CD4-positive, alpha-beta T cell (primary cell): Measurements from ENCODE around the gene PDE4A. TPM values are rescaled to one million over a fixed set of nuclear protein-coding genes. Genes with fewer than 3 reads are reported as not detected.
"Not testable (repeated sequence)": the region's sequence is repeated elsewhere in the genome, so short reads cannot be mapped to it uniquely, and the experiment has no call there.

Experiments
- ATAC-seq: fragments of 200-7000 bp; cut with Tn5 transposase; one replicate; pipeline ENCODE4 v1.10.0; 2022; ENCODE audit warnings: mild to moderate bottlenecking; ENCODE audit not compliant: poor library complexity
- CTCF ChIA-PET: fragments of 350-600 bp; sonication (Branson Sonifier 250); formaldehyde crosslinking; loops from one replicate; lab custom pipeline; 2021; ENCODE audit warnings: antibody characterized with exemption, inconsistent platforms; lab: Charles Lee
- POLR2A ChIA-PET: fragments of 350-600 bp; sonication (Branson Sonifier 250); formaldehyde crosslinking; loops from one replicate; lab custom pipeline; 2021; ENCODE audit warnings: antibody characterized with exemption, inconsistent platforms; lab: Charles Lee
- DNase-seq, 14 experiments: peaks; one replicate each; pipeline ENCODE4 v3.0.0-alpha.2; 2013 to 2020; ENCODE audit warnings: mixed read lengths in 2 of 14
- H3K27ac ChIP-seq, 2 donors: one replicate each; pipeline versions ENCODE4 v1.5.1 to v1.7.0; 2013; ENCODE audit warnings: low read length in 2 of 2, low read depth in 1 of 2, mild to moderate bottlenecking in 1 of 2
- H3K27me3 ChIP-seq, 2 experiments: 1 replicate in 1 of 2; 2 replicates in 1 of 2; pipeline versions ENCODE4 v1.6.1 to v1.7.0; 2013; ENCODE audit warnings: low read length in 2 of 2, control low read depth in 1 of 2, mild to moderate bottlenecking in 1 of 2, moderate library complexity in 1 of 2; ENCODE audit not compliant: insufficient read depth in 2 of 2, control insufficient read depth in 1 of 2
- H3K36me3 ChIP-seq: one replicate; pipeline ENCODE4 v1.6.1; 2013; ENCODE audit warnings: low read length, control low read depth; ENCODE audit not compliant: insufficient read depth
- H3K4me1 ChIP-seq: one replicate; pipeline ENCODE4 v1.6.1; 2013; ENCODE audit warnings: low read length, control low read depth; ENCODE audit not compliant: insufficient read depth
- H3K4me3 ChIP-seq: one replicate; pipeline ENCODE4 v1.5.1; 2013; ENCODE audit warnings: mild to moderate bottlenecking, low read length, moderate library complexity
- H3K9me3 ChIP-seq, 2 experiments: 1 replicate in 1 of 2; 2 replicates in 1 of 2; pipeline versions ENCODE4 v1.6.1 to v1.7.0; 2013; ENCODE audit warnings: low read length in 2 of 2, mild to moderate bottlenecking in 2 of 2, control low read depth in 1 of 2, moderate library complexity in 1 of 2; ENCODE audit not compliant: control insufficient read depth in 1 of 2, insufficient read depth in 1 of 2
- H3K27ac Mint-ChIP-seq: one replicate; pipeline ENCODE4 v1.8.0; 2020; ENCODE audit warnings: mixed read lengths
- H3K27me3 Mint-ChIP-seq: one replicate; pipeline ENCODE4 v1.8.0; 2021; ENCODE audit warnings: mixed read lengths
- H3K36me3 Mint-ChIP-seq: one replicate; pipeline ENCODE4 v1.8.0; 2021; ENCODE audit warnings: low read depth, mixed read lengths
- H3K4me1 Mint-ChIP-seq: one replicate; pipeline ENCODE4 v1.8.0; 2021; ENCODE audit warnings: low read depth, mixed read lengths
- H3K4me3 Mint-ChIP-seq: one replicate; pipeline ENCODE4 v1.8.0; 2020; ENCODE audit warnings: mild to moderate bottlenecking, mixed read lengths
- H3K9me3 Mint-ChIP-seq: one replicate; pipeline ENCODE4 v1.8.0; 2020; ENCODE audit warnings: mixed read lengths
- intact Hi-C, 2 experiments: fragments of 100-400 bp; cut with DNase I in 1 of 2; cut with micrococcal nuclease in 1 of 2; formaldehyde crosslinking; loops; one replicate each; pipeline versions ENCODE4 v1.15.1 to v1.9.0; 2023 to 2025; cut with DNase I, micrococcal nuclease
- total RNA-seq, 174 experiments: library from RNA in 2 of 174; stranded (reverse) in 2 of 174; gene quantifications; one replicate each; pipeline ENCODE4 v1.2.3 and lab custom pipeline; 2021 to 2026
- TF ChIP-seq, protein P1 (sequence below): fragments of 200-600 bp; IDR thresholded peaks from one replicate; pipeline ENCODE4 v1.8.0; 2022; ENCODE audit warnings: antibody characterized with exemption, mild to moderate bottlenecking

Gene PDE4A
- total RNA-seq, 2 experiments from 2014 or later = 1.5 to 2.1 TPM

DNA sequence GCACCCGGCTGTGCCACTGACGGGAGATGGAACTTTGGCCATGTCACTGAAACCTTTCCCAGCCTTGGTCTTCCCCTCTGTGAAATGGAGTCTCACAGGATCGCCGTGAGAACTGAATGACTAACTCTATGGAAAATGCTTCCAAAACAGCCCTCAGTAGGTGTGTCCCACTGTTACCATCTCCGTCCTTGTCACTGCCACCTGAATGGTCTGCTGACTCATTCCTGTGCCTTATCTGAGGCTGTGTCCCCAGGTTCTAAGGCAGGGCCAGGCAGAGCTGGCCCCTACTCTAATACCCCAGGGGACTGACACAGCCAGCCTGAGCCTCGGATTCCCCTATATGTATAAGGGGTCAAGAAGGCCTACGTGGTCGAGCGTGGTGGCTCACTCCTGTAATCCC is 21.5 kb upstream of the PDE4A start:
- Histone ChIP-seq H3K36me3 (peaks cover 33% of the 10 kb centered on the region), H3K4me1 (peaks cover 38% of the 10 kb centered on the region), H3K27me3 (no peaks in the 10 kb centered on the region), H3K27ac (no peak overlapping the region), H3K9me3 (no peaks in the 10 kb centered on the region), H3K4me3 (no peak overlapping the region)
- H3K27ac Mint-ChIP-seq = peak overlapping the region; percentile 33
- intact Hi-C loops = no loop called here
- ChIA-PET POLR2A (no interaction called here), CTCF (no interaction called here)
- peaks cover 3% of the 10 kb centered on the region for H3K27me3 Mint-ChIP-seq
- no peak for ATAC-seq
- H3K4me1 Mint-ChIP-seq = peaks cover 34% of the 10 kb centered on the region
- DNase-seq = no peak
- H3K4me3 Mint-ChIP-seq = no peak overlapping the region
- no peaks in the 10 kb centered on the region for H3K9me3 Mint-ChIP-seq
- TF ChIP-seq, protein P1, sequence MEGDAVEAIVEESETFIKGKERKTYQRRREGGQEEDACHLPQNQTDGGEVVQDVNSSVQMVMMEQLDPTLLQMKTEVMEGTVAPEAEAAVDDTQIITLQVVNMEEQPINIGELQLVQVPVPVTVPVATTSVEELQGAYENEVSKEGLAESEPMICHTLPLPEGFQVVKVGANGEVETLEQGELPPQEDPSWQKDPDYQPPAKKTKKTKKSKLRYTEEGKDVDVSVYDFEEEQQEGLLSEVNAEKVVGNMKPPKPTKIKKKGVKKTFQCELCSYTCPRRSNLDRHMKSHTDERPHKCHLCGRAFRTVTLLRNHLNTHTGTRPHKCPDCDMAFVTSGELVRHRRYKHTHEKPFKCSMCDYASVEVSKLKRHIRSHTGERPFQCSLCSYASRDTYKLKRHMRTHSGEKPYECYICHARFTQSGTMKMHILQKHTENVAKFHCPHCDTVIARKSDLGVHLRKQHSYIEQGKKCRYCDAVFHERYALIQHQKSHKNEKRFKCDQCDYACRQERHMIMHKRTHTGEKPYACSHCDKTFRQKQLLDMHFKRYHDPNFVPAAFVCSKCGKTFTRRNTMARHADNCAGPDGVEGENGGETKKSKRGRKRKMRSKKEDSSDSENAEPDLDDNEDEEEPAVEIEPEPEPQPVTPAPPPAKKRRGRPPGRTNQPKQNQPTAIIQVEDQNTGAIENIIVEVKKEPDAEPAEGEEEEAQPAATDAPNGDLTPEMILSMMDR = no peak
- peaks cover 64% of the 10 kb centered on the region for H3K36me3 Mint-ChIP-seq

DNA sequence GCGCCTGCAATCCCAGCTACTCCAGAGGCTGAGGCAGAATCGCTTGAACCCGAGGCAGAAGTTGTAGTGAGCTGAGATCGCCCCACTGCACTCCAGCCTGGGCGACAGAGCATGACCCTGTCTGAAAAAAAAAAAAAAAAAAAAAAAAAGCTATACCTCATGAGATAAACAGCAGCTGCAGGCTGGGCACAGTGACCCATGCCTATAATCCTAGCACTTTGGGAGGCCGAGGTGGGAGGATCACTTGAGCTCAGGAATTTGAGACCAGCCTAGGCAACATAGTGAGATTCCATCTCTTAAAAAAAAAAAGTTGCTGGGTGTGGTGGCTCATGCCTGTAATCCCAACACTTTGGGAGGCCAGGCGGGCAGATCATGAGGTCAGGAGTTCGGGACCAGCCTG is 21.0 kb upstream of the PDE4A start:
- CTCF ChIA-PET = interaction anchor here (1.3 kb wide), 1 partner anchor 13 kb away, joined by 3 read pairs; no protein-coding TSS in a partner anchor
- POLR2A ChIA-PET, H3K27me3 Mint-ChIP-seq, ATAC-seq, H3K27me3 ChIP-seq, intact Hi-C loops, H3K4me3 Mint-ChIP-seq, H3K9me3 ChIP-seq, H3K4me3 ChIP-seq, DNase-seq, H3K27ac ChIP-seq, H3K9me3 Mint-ChIP-seq, H3K27ac Mint-ChIP-seq: not testable (repeated sequence)
- Histone ChIP-seq H3K36me3 (peaks cover 29% of the 10 kb centered on the region), H3K4me1 (peaks cover 44% of the 10 kb centered on the region)
- Mint-ChIP-seq H3K4me1 (peaks cover 37% of the 10 kb centered on the region), H3K36me3 (peaks cover 64% of the 10 kb centered on the region)

- H3K27ac ChIP-seq = no peak overlapping the region
Observed at GRCh38 chr19:10399878-10400277, 20.5 kb upstream of the PDE4A start.

More at GRCh38 chr19:10399878-10400277, 20.5 kb upstream of the PDE4A start:
- ChIA-PET POLR2A (interaction anchor here (1.1 kb wide), 1 partner anchor 318 kb away, joined by 3 read pairs; the partner anchor contains the start of gene DNM2), CTCF (interaction anchor here (1.2 to 1.8 kb wide), 3 partner anchors 9 to 17 kb away, joined by 3 to 11 read pairs (median 5); no protein-coding TSS in a partner anchor)
- ATAC-seq (no peak), DNase-seq (no peak)
- Mint-ChIP-seq H3K4me3 (no peak overlapping the region), H3K4me1 (peaks cover 41% of the 10 kb centered on the region), H3K27me3 (peaks cover 3% of the 10 kb centered on the region), H3K36me3 (peaks cover 63% of the 10 kb centered on the region), H3K9me3 (no peaks in the 10 kb centered on the region), H3K27ac (no peak overlapping the region)
- Histone ChIP-seq H3K4me3 (no peak overlapping the region), H3K27me3 (no peaks in the 10 kb centered on the region), H3K9me3 (no peaks in the 10 kb centered on the region), H3K4me1 (peaks cover 49% of the 10 kb centered on the region), H3K36me3 (peaks cover 23% of the 10 kb centered on the region)
- intact Hi-C loops = loop anchor here (5.0 to 10.0 kb wide), 4 partner anchors 167 to 565 kb away; partner anchors contain the start of genes CDKN2D (in 2 of the 2), KRI1 (in 2 of the 2), ANGPTL6 (in 1 of the 2) and PIN1 (in 1 of the 2)
- TF ChIP-seq, protein P1 = no peak
